SH-SY5Y (cell line): ENCODE measurements around the gene MYLK.

Experiments
- GATA2 ChIP-seq: IDR thresholded peaks from 2 replicates; pipeline ENCODE4 v1.6.1; 2011; ENCODE audit warnings: mild to moderate bottlenecking, low read depth, low read length
- GATA3 ChIP-seq: IDR thresholded peaks from 2 replicates; pipeline ENCODE4 v1.6.1; 2011; ENCODE audit warnings: low read depth, mild to moderate bottlenecking, low read length, moderate library complexity

- TF ChIP-seq GATA2 (no peak), GATA3 (no peak)
Observed at GRCh38 chr3:123627673-123628670, 256.2 kb downstream of the MYLK start.
